Coronary artery (tissue), 2 donors: ENCODE results near the gene SLC39A8.

Source experiments
- DNase-seq: peaks from one replicate; pipeline ENCODE4 v3.0.0-alpha.2; 2017; ENCODE audit warnings: low spot score
- H3K27ac ChIP-seq, 2 donors: fragments of 200-600 bp; sonication (generic); one replicate each; pipeline ENCODE4 v1.5.1; 2016 to 2019
- H3K4me3 ChIP-seq: fragments of 200-600 bp; sonication (generic); 2 replicates; pipeline ENCODE4 v1.5.1; 2016; ENCODE audit warnings: mild to moderate bottlenecking, moderate library complexity
- TF ChIP-seq, protein P1 (sequence below): fragments of 200-600 bp; sonication (generic); IDR thresholded peaks from one replicate; pipeline ENCODE4 v1.5.1; 2019; ENCODE audit warnings: antibody characterized with exemption

Gene SLC39A8

DNA sequence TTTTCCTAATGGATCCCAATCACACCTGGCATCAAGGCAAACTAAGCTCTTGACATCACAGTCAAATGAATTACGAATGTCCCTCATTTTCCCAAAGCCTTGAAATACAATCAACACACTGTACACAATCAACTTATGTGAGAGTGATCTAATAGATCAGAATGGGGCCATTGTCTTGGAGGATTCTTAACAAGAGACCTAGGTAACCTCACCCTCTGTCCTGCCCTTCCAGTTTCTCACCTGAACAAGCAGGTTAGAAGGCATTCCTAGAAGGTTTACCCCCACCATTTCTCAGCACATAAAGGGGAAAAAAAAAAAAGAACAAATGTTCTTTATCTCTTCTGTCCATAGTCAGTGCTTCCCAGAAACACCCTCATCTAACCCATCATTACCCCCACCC, 6.3 kb downstream of the SLC39A8 start:
- TF ChIP-seq, protein P1, sequence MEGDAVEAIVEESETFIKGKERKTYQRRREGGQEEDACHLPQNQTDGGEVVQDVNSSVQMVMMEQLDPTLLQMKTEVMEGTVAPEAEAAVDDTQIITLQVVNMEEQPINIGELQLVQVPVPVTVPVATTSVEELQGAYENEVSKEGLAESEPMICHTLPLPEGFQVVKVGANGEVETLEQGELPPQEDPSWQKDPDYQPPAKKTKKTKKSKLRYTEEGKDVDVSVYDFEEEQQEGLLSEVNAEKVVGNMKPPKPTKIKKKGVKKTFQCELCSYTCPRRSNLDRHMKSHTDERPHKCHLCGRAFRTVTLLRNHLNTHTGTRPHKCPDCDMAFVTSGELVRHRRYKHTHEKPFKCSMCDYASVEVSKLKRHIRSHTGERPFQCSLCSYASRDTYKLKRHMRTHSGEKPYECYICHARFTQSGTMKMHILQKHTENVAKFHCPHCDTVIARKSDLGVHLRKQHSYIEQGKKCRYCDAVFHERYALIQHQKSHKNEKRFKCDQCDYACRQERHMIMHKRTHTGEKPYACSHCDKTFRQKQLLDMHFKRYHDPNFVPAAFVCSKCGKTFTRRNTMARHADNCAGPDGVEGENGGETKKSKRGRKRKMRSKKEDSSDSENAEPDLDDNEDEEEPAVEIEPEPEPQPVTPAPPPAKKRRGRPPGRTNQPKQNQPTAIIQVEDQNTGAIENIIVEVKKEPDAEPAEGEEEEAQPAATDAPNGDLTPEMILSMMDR, result no peak
- DNase-seq, result no peak
- no peak overlapping the region for H3K4me3 ChIP-seq
- no peak overlapping the region for H3K27ac ChIP-seq

DNA sequence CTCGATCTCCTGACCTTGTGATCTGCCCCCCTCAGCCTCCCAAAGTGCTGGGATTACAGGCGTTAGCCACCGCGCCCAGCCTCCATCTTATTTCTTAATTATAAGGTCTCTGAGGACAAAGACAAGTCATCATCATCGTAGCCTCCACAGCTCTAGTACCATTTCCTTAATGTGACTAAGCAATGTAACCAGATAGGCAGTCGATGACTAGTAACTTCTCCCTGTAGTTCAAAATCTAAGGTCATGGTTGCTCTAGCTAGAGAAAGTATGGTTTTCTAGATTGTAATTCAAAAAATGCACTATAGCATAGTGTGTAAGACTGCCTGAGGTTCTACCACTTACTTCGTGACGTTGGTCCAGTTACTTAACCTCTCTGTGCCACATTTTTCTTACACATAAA, 6.9 kb downstream of the SLC39A8 start:
- no peak overlapping the region for H3K27ac ChIP-seq
- no peak for DNase-seq
- TF ChIP-seq, protein P1, result no peak
- no peak overlapping the region for H3K4me3 ChIP-seq

DNA sequence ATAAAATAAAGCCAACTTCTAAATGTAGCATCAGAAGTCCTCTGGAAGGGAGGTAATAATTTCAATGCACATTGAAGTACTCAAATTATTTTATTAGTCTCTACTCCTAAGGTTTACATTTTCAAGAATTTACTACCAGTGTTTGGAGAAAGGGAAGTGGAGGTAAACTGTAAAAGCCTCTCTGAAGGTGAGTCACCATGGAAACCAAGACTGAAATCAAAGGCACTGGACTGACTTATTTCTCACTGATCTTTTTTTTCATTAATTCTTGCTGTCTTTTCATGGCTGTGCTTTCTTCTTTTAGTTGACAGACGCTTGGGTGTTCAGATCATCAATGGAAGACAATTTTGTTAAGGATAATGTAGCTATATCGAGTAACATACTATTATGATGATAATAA, 9.7 kb downstream of the SLC39A8 start:
- TF ChIP-seq, protein P1, result no peak
- Histone ChIP-seq H3K27ac (no peak overlapping the region), H3K4me3 (no peak overlapping the region)
- no peak for DNase-seq

DNA sequence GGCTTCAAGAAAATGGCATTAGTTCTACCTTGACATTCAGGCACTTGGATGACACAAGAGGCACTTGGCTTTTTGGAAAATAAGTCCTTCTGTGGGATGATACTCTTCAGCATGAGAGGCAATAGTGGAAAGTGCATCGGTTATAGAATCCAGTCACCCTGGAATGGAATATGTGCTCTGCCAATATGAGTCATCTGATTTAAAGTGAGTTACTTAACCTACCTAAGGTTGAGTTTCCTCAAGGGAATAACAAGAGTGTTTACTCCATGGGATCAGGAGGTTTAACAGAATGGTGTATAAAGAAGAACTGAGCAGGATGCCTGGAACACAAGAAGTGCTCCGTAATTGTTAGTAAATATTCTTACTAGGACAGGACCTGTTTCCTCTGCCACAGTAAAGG, 10.7 kb downstream of the SLC39A8 start:
- Histone ChIP-seq H3K4me3 (no peak overlapping the region), H3K27ac (no peak overlapping the region)
- DNase-seq, result no peak
- TF ChIP-seq, protein P1, result no peak

DNA sequence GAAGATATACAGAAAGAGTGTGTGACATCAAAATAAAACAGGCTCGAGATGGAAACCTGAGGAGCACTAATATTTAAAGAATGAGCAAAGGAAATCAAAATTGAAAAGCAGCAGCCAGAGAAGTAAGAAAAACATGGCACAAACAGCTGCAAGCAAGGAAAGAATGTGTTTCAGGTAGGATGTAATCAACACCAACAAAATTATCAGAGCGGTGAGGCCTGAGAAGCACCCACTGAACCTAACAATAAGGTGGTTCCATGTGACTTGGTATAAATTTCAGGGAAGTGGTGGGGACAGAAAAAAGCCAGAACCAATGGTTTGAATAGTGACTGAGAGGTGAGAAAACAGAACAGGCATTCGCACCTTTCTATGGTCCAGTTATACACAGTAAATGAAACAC, 11.5 kb downstream of the SLC39A8 start:
- TF ChIP-seq, protein P1, result no peak
- Histone ChIP-seq H3K27ac (no peak overlapping the region), H3K4me3 (no peak overlapping the region)
- no peak for DNase-seq

DNA sequence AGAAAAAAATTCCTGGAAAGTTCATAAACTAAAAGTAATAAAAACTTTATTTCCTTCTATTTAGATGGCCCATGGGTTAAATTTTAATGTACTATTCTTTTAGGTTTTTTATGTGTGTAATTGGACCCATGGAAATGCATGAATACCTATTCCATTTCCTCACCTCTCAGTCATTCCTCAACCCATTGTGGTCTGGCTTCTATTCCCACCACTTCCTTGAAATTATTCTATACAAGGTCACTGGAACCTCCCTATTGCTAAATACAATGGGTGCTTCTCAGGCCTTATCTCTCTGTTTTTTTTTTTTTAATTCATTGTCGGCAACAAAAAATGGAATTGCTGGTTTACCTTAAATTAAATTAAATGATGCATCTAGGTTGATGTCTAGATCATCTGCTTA, 17.2 kb downstream of the SLC39A8 start:
- H3K4me3 ChIP-seq, result no peak overlapping the region
- no peak overlapping the region for H3K27ac ChIP-seq
- DNase-seq, result no peak
- TF ChIP-seq, protein P1, result no peak

DNA sequence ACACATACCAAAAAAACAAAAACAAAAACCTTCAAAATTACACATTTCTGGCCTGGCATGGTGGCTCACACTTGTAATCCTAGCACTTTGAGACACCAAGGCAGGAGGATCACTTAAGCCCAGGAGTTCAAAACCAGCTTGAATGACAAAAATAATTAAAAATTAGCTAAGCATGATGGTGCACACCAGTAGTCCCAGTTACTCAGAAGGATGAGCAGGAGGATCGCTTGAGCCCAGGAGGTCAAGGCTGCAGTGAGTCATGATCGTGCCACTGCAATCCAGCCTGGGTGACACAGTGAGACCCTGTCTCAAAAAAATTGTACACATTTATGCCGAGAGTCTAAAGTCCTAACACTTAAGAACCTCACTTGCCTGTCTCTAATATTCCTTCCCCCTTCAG, 18.3 kb downstream of the SLC39A8 start:
- H3K27ac ChIP-seq, result no peak overlapping the region
- no peak for DNase-seq
- TF ChIP-seq, protein P1, result no peak
- no peak overlapping the region for H3K4me3 ChIP-seq
